Hepatocyte (in vitro differentiated cells): Measurements from ENCODE around the gene DOK6. TPM values are rescaled to one million over a fixed set of nuclear protein-coding genes. Genes with fewer than 3 reads are reported as not detected.

ENCODE experiments used
- DNase-seq: peaks from one replicate; pipeline ENCODE4 v3.0.0-alpha.2; 2016; ENCODE audit warnings: low spot score
- H2AFZ ChIP-seq: fragments of 200-600 bp; sonication (generic); 2 replicates; pipeline ENCODE4 v1.6.0; 2016; ENCODE audit warnings: antibody characterized with exemption, mild to moderate bottlenecking
- H3K27ac ChIP-seq: fragments of 200-600 bp; sonication (generic); 2 replicates; pipeline ENCODE4 v1.5.1; 2016; ENCODE audit warnings: mild to moderate bottlenecking
- H3K27me3 ChIP-seq: fragments of 200-600 bp; sonication (generic); 2 replicates; pipeline ENCODE4 v1.6.1; 2016
- H3K36me3 ChIP-seq: fragments of 200-600 bp; sonication (generic); replicated peaks from 2 replicates; pipeline ENCODE4 v1.5.1; 2016; ENCODE audit warnings: low read depth; ENCODE audit not compliant: insufficient read depth
- H3K4me1 ChIP-seq: fragments of 200-600 bp; sonication (generic); 2 replicates; pipeline ENCODE4 v1.5.1; 2016; ENCODE audit warnings: mild to moderate bottlenecking, moderate library complexity; ENCODE audit not compliant: insufficient read depth
- H3K4me2 ChIP-seq: fragments of 200-600 bp; sonication (generic); 2 replicates; pipeline ENCODE4 v1.6.0; 2016
- H3K4me3 ChIP-seq: fragments of 200-600 bp; sonication (generic); 2 replicates; pipeline ENCODE4 v1.5.1; 2016; ENCODE audit warnings: mild to moderate bottlenecking
- H3K79me2 ChIP-seq: fragments of 200-600 bp; sonication (generic); 2 replicates; pipeline ENCODE4 v1.6.0; 2017; ENCODE audit warnings: mild to moderate bottlenecking
- H3K9me2 ChIP-seq: fragments of 200-600 bp; sonication (generic); replicated peaks from 2 replicates; pipeline ENCODE4 v1.6.0; 2017; ENCODE audit warnings: mild to moderate bottlenecking; ENCODE audit not compliant: insufficient read depth
- H3K9me3 ChIP-seq: fragments of 200-600 bp; sonication (generic); 2 replicates; pipeline ENCODE4 v1.5.1; 2016; ENCODE audit warnings: low read depth, mild to moderate bottlenecking
- H4K20me1 ChIP-seq: fragments of 200-600 bp; sonication (generic); 2 replicates; pipeline ENCODE4 v1.6.0; 2016; ENCODE audit warnings: mild to moderate bottlenecking; ENCODE audit not compliant: insufficient read depth, poor library complexity, severe bottlenecking
- CTCF ChIP-seq: fragments of 200-600 bp; sonication (generic); IDR thresholded peaks from 2 replicates; pipeline ENCODE4 v1.5.1; 2016; ENCODE audit warnings: antibody characterized with exemption, mild to moderate bottlenecking; ENCODE audit not compliant: poor library complexity
- EZH2 ChIP-seq: fragments of 200-600 bp; sonication (generic); IDR thresholded peaks from 2 replicates; pipeline ENCODE4 v1.6.1; 2016; ENCODE audit warnings: antibody characterized with exemption, mild to moderate bottlenecking, borderline replicate concordance
- EZH2phosphoT487 ChIP-seq: fragments of 200-600 bp; sonication (generic); IDR thresholded peaks from one replicate; pipeline ENCODE4 v1.6.1; 2018; ENCODE audit warnings: antibody characterized with exemption, mild to moderate bottlenecking, low read depth, moderate library complexity; ENCODE audit not compliant: unreplicated experiment, severe bottlenecking
- WGBS: methylation state at CpG from one replicate; pipeline ENCODE4 v1.1.6; 2016; ENCODE audit warnings: low lambda C conversion rate; ENCODE audit errors: missing lambda C conversion rate; 5-methylcytosine and 5-hydroxymethylcytosine counted together
- polyA plus RNA-seq: library from polyadenylated mRNA; unstranded; fragments of >200 nt; fragmentation: Nextera tagmentation; extraction: Ambion mirVana; gene quantifications from 2 replicates; pipeline ENCODE4 v1.2.1, GENCODE V29; 2016
- total RNA-seq: library from RNA; depleted of rRNA; stranded (reverse); fragments of >200 nt; gene quantifications from 2 replicates; pipeline ENCODE4 v1.2.3, GENCODE V29; 2014

DOK6 gene
- total and polyA plus RNA-seq, 2 experiments from 2014 or later = 2.6 to 4.0 TPM

GRCh38 chr18:69617888-69618287, 217.2 kb downstream of the DOK6 start:
- H3K79me2 ChIP-seq = no peaks in the 10 kb centered on the region
- no peaks in the 10 kb centered on the region for H3K9me2 ChIP-seq
- H3K4me1 ChIP-seq = no peaks in the 10 kb centered on the region
- no peak overlapping the region for H3K27ac ChIP-seq
- H4K20me1 ChIP-seq = no peaks in the 10 kb centered on the region
- no peaks in the 10 kb centered on the region for H3K27me3 ChIP-seq
- no peak overlapping the region for H2AFZ ChIP-seq
- WGBS = 91% methylated on average over 4 of the region's 4 CpGs
- TF ChIP-seq EZH2 = no peak
- no peak for TF ChIP-seq EZH2phosphoT487
- no peak for TF ChIP-seq CTCF
- no peaks in the 10 kb centered on the region for H3K9me3 ChIP-seq
- DNase-seq = no peak
- no peaks in the 10 kb centered on the region for H3K36me3 ChIP-seq
- no peak overlapping the region for H3K4me2 ChIP-seq
- H3K4me3 ChIP-seq = no peak overlapping the region

- Histone ChIP-seq H3K9me3 (no peaks in the 10 kb centered on the region), H3K27me3 (no peaks in the 10 kb centered on the region), H3K4me1 (no peaks in the 10 kb centered on the region), H3K9me2 (no peaks in the 10 kb centered on the region), H3K79me2 (no peaks in the 10 kb centered on the region), H3K4me3 (no peak overlapping the region), H3K27ac (no peak overlapping the region), H3K36me3 (no peaks in the 10 kb centered on the region), H4K20me1 (no peaks in the 10 kb centered on the region), H2AFZ (no peak overlapping the region), H3K4me2 (no peak overlapping the region)
- no peak for DNase-seq
- no peak for TF ChIP-seq EZH2
- TF ChIP-seq CTCF = no peak
- TF ChIP-seq EZH2phosphoT487 = no peak
- 23% methylated on average over 3 of the region's 3 CpGs for WGBS
Observed at GRCh38 chr18:69622184-69622583, 221.5 kb downstream of the DOK6 start.

- TF ChIP-seq EZH2phosphoT487 (no peak), CTCF (no peak), EZH2 (no peak)
- Histone ChIP-seq H3K9me2 (no peaks in the 10 kb centered on the region), H3K36me3 (no peaks in the 10 kb centered on the region), H3K27me3 (no peaks in the 10 kb centered on the region), H4K20me1 (no peaks in the 10 kb centered on the region), H3K4me2 (no peak overlapping the region), H2AFZ (no peak overlapping the region), H3K4me1 (no peaks in the 10 kb centered on the region), H3K27ac (no peak overlapping the region), H3K4me3 (no peak overlapping the region), H3K79me2 (no peaks in the 10 kb centered on the region), H3K9me3 (no peaks in the 10 kb centered on the region)
- no peak for DNase-seq
- WGBS = 100% methylated on average over 1 of the region's 1 CpG
Observed at GRCh38 chr18:69622961-69623360, 222.3 kb downstream of the DOK6 start.

GRCh38 chr18:69626171-69626570, 225.5 kb downstream of the DOK6 start:
- Histone ChIP-seq H3K9me2 (no peaks in the 10 kb centered on the region), H3K79me2 (no peaks in the 10 kb centered on the region), H2AFZ (no peak overlapping the region), H3K36me3 (no peaks in the 10 kb centered on the region), H3K4me1 (no peaks in the 10 kb centered on the region), H3K4me3 (no peak overlapping the region), H3K9me3 (no peaks in the 10 kb centered on the region), H3K27ac (no peak overlapping the region), H3K4me2 (no peak overlapping the region), H4K20me1 (no peaks in the 10 kb centered on the region), H3K27me3 (no peaks in the 10 kb centered on the region)
- no peak for DNase-seq
- TF ChIP-seq CTCF = no peak
- TF ChIP-seq EZH2phosphoT487 = no peak
- no peak for TF ChIP-seq EZH2
- WGBS = 76% methylated on average over 3 of the region's 3 CpGs
